PC-3 (cell line): Measurements from ENCODE around the gene CCDC174. TPM values are rescaled to one million over a fixed set of nuclear protein-coding genes. Genes with fewer than 3 reads are reported as not detected.

Source experiments
- ATAC-seq: fragments of 200-7000 bp; cut with Tn5 transposase; 2 replicates; pipeline ENCODE4 v1.9.1; 2020; ENCODE audit warnings: mild to moderate bottlenecking, moderate library complexity
- BruUV-seq: library from RNA; stranded (reverse); fragments of 400-500 nt; replicated peaks from 2 replicates; lab custom pipeline; 2021; lab: Mats Ljungman, UMichigan
- CTCF ChIA-PET: fragments of 300-600 bp; sonication (Branson Sonifier 250); formaldehyde crosslinking; loops from one replicate; lab custom pipeline; 2022; ENCODE audit warnings: antibody characterized with exemption; lab: Charles Lee
- POLR2A ChIA-PET: fragments of 300-600 bp; sonication (Branson Sonifier 250); formaldehyde crosslinking; loops from one replicate; lab custom pipeline; 2022; ENCODE audit warnings: antibody characterized with exemption; ENCODE audit not compliant: unreplicated experiment; lab: Charles Lee
- DNase-seq: peaks from one replicate; pipeline ENCODE4 v3.0.0-alpha.2; 2015
- H2AFZ ChIP-seq: fragments of 300-600 bp; sonication (generic); 2 replicates; pipeline ENCODE4 v1.6.0; 2016; ENCODE audit warnings: antibody characterized with exemption, low read length
- H3F3A ChIP-seq: fragments of 300-600 bp; sonication (generic); one replicate; pipeline ENCODE4 v1.6.0; 2017; ENCODE audit warnings: antibody characterized with exemption, low read length, control low read depth, mild to moderate bottlenecking; ENCODE audit not compliant: unreplicated experiment
- H3K27ac ChIP-seq: fragments of 300-600 bp; sonication (generic); 2 replicates; pipeline ENCODE4 v1.5.1; 2016; ENCODE audit warnings: mild to moderate bottlenecking, low read length
- H3K27me3 ChIP-seq: fragments of 300-600 bp; sonication (generic); 2 replicates; pipeline ENCODE4 v1.6.1; 2016; ENCODE audit warnings: low read length, mixed read lengths
- H3K36me3 ChIP-seq: fragments of 300-600 bp; sonication (generic); 2 replicates; pipeline ENCODE4 v1.6.1; 2016; ENCODE audit warnings: low read depth, mixed run types, low read length, mixed read lengths
- H3K4me1 ChIP-seq: fragments of 300-600 bp; sonication (generic); 2 replicates; pipeline ENCODE4 v1.5.1; 2016; ENCODE audit warnings: low read length; ENCODE audit not compliant: insufficient read depth
- H3K4me2 ChIP-seq: fragments of 300-600 bp; sonication (generic); 2 replicates; pipeline ENCODE4 v1.6.0; 2016; ENCODE audit warnings: low read length
- H3K4me3 ChIP-seq: fragments of 300-600 bp; sonication (generic); 2 replicates; pipeline ENCODE4 v1.5.1; 2016; ENCODE audit warnings: mild to moderate bottlenecking, low read length, mixed read lengths
- H3K79me2 ChIP-seq: fragments of 300-600 bp; sonication (generic); 2 replicates; pipeline ENCODE4 v1.6.1; 2017; ENCODE audit warnings: low read length, mixed read lengths
- H3K9ac ChIP-seq: fragments of 300-600 bp; sonication (generic); 2 replicates; pipeline ENCODE4 v1.6.0; 2016; ENCODE audit warnings: mild to moderate bottlenecking, low read length
- H3K9me2 ChIP-seq: fragments of 300-600 bp; sonication (generic); replicated peaks from 2 replicates; pipeline ENCODE4 v1.6.1; 2016; ENCODE audit warnings: mixed run types, low read length, mixed read lengths
- H3K9me3 ChIP-seq: fragments of 300-600 bp; sonication (generic); 2 replicates; pipeline ENCODE4 v1.6.1; 2016; ENCODE audit warnings: low read length, mixed read lengths
- H4K20me1 ChIP-seq: fragments of 300-600 bp; sonication (generic); 2 replicates; pipeline ENCODE4 v1.6.1; 2016; ENCODE audit warnings: low read length, mixed read lengths
- EZH2 ChIP-seq: fragments of 300-600 bp; sonication (generic); IDR thresholded peaks from one replicate; pipeline ENCODE4 v1.6.1; 2017; ENCODE audit warnings: antibody characterized with exemption, mild to moderate bottlenecking, low read length; ENCODE audit not compliant: unreplicated experiment
- EZH2phosphoT487 ChIP-seq: fragments of 300-600 bp; sonication (generic); IDR thresholded peaks from 2 replicates; pipeline ENCODE4 v1.6.1; 2018; ENCODE audit warnings: mild to moderate bottlenecking, antibody characterized with exemption, low read length, borderline replicate concordance
- intact Hi-C: fragments of 100-400 bp; cut with micrococcal nuclease; formaldehyde crosslinking; loops from 2 replicates; pipeline ENCODE4 v1.9.0; 2023
- total RNA-seq: library from RNA; depleted of rRNA; stranded (reverse); fragments of >200 nt; gene quantifications from 2 replicates; pipeline ENCODE4 v1.2.3, GENCODE V29; 2014
- TF ChIP-seq, protein P1 (sequence below): fragments of 300-600 bp; sonication (generic); conservative IDR thresholded peaks from 2 replicates; pipeline ENCODE4 v1.5.1; 2017; ENCODE audit warnings: antibody characterized with exemption, low read depth, mild to moderate bottlenecking, low read length

The CCDC174 gene
- total RNA-seq, 1 experiment from 2014 or later = 8.2 TPM

GRCh38 chr3:14647976-14648955 lies 3.3 kb upstream of the CCDC174 start:
- no peaks in the 10 kb centered on the region for H3K27me3 ChIP-seq
- no peaks in the 10 kb centered on the region for H3K36me3 ChIP-seq
- ATAC-seq = no peak
- no peaks in the 10 kb centered on the region for H3K9me2 ChIP-seq
- no peaks in the 10 kb centered on the region for H3F3A ChIP-seq
- TF ChIP-seq EZH2phosphoT487 (no peak), EZH2 (no peak)
- TF ChIP-seq, protein P1, sequence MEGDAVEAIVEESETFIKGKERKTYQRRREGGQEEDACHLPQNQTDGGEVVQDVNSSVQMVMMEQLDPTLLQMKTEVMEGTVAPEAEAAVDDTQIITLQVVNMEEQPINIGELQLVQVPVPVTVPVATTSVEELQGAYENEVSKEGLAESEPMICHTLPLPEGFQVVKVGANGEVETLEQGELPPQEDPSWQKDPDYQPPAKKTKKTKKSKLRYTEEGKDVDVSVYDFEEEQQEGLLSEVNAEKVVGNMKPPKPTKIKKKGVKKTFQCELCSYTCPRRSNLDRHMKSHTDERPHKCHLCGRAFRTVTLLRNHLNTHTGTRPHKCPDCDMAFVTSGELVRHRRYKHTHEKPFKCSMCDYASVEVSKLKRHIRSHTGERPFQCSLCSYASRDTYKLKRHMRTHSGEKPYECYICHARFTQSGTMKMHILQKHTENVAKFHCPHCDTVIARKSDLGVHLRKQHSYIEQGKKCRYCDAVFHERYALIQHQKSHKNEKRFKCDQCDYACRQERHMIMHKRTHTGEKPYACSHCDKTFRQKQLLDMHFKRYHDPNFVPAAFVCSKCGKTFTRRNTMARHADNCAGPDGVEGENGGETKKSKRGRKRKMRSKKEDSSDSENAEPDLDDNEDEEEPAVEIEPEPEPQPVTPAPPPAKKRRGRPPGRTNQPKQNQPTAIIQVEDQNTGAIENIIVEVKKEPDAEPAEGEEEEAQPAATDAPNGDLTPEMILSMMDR = no peak
- H4K20me1 ChIP-seq = no peaks in the 10 kb centered on the region
- H3K79me2 ChIP-seq = peaks cover 17% of the 10 kb centered on the region
- BruUV-seq = no TSS peak
- no peak overlapping the region for H3K9ac ChIP-seq
- intact Hi-C loops = no loop called here
- ChIA-PET CTCF (no interaction called here), POLR2A (no interaction called here)
- H3K27ac ChIP-seq = no peak overlapping the region
- peaks cover 11% of the 10 kb centered on the region for H3K4me1 ChIP-seq
- no peak overlapping the region for H3K4me2 ChIP-seq
- no peaks in the 10 kb centered on the region for H3K9me3 ChIP-seq
- no peak overlapping the region for H2AFZ ChIP-seq
- DNase-seq = no peak
- no peak overlapping the region for H3K4me3 ChIP-seq

DNA sequence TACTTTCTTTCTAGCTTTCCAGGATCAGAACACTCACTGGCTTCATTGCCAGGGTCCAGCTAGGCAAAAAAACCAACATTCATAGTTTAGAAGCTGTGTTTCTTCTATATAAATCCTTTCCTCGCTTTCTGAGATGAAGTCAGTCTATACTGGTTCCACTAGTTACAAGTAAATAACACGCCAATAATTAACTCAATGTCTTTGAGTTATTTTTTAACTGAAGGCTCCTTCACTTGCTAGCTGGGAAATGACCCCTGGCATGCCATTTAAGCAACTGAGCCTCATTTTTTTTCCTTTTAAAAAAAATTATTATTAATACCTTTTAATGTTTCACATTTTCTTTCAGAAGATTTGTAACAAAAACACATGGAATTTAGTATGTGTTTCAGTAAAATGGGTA lies 2.1 kb upstream of the CCDC174 start:
- CTCF ChIA-PET = no interaction called here

More for the DNA sequence above, 2.1 kb upstream of the CCDC174 start:
- no peak for ATAC-seq
- no peaks in the 10 kb centered on the region for H3K9me3 ChIP-seq
- H3K4me2 ChIP-seq = no peak overlapping the region
- POLR2A ChIA-PET = no interaction called here
- peaks cover 21% of the 10 kb centered on the region for H3K4me1 ChIP-seq
- H3K4me3 ChIP-seq = no peak overlapping the region
- no peak for DNase-seq
- TF ChIP-seq EZH2phosphoT487 (no peak), EZH2 (no peak)
- TF ChIP-seq, protein P1 = no peak
- H3K27me3 ChIP-seq = no peaks in the 10 kb centered on the region
- peaks cover 28% of the 10 kb centered on the region for H3K79me2 ChIP-seq
- H3K9ac ChIP-seq = no peak overlapping the region
- H3K27ac ChIP-seq = no peak overlapping the region
- H3F3A ChIP-seq = no peaks in the 10 kb centered on the region
- no peaks in the 10 kb centered on the region for H3K36me3 ChIP-seq
- no peaks in the 10 kb centered on the region for H3K9me2 ChIP-seq
- no peaks in the 10 kb centered on the region for H4K20me1 ChIP-seq
- intact Hi-C loops = no loop called here
- BruUV-seq = no TSS peak
- no peak overlapping the region for H2AFZ ChIP-seq
